Forelimb muscle (tissue), 1 donor: ENCODE data around the gene LCN1. TPM values are rescaled to one million over a fixed set of nuclear protein-coding genes. Genes with fewer than 3 reads are reported as not detected.
"Not testable (repeated sequence)": the region's sequence is repeated elsewhere in the genome, so short reads cannot be mapped to it uniquely, and the experiment has no call there.

ENCODE experiments used
- DNase-seq: peaks from one replicate; pipeline ENCODE4 v3.0.0-alpha.2; 2013; ENCODE audit warnings: low read depth
- polyA plus RNA-seq: library from polyadenylated mRNA; unstranded; fragments of 120-200 nt; gene quantifications from one replicate; pipeline ENCODE4 v1.2.1, GENCODE V29; 2013; ENCODE audit not compliant: insufficient read length

LCN1 gene
- polyA plus RNA-seq, 1 donor = not detected

- DNase-seq = no peak
Observed at GRCh38 chr9:135504262-135505243, 16.7 kb upstream of the LCN1 start.

DNA sequence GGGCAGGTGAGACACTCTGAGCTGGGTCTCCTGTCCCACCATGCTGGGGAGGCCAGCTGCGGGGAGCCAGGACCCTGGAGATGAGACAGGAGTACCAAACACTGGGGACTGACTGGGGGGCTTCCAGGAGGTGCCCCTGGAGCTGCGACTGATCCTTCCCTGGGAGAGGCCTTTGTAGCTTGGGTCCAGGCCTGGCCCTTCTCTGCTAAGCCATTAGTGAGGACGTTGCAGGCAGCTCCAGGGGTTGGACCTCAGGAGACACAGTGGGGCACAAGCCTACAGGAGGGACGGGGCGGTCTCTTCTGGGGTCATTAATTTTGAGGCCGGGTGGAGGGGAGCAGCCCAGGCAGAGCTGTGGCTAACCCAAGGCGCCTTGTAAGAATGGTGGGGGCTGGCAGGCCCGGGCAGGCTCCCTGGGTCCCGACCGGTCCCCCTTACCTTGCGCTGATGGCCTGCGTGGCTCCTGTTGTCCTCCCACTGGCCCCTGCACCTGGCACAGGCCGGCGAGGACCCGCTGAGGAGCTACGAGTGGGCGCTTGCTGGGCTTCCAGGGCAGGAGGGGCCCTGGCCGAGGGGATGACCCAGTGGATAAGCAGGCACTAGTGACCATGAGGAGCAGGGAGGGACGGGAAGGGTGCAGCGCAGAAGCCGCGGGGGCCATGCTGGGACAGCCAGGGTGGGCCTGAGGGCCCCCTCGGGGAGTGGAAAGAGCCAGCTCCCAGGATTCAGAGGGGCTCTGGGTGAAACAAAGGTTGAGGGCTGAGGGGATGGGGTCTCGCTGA lies 15.6 kb upstream of the LCN1 start:
- no peak for DNase-seq

GRCh38 chr9:135506327-135507103 lies 14.7 kb upstream of the LCN1 start:
- no peak for DNase-seq

GRCh38 chr9:135507104-135508035 lies 13.9 kb upstream of the LCN1 start:
- no peak for DNase-seq

- DNase-seq = no peak
Observed at GRCh38 chr9:135508211-135508820, 12.9 kb upstream of the LCN1 start.

GRCh38 chr9:135509458-135509857 lies 11.8 kb upstream of the LCN1 start:
- DNase-seq = no peak

- no peak for DNase-seq
Observed at GRCh38 chr9:135512241-135512603, 9.0 kb upstream of the LCN1 start.

GRCh38 chr9:135512904-135513303 lies 8.3 kb upstream of the LCN1 start:
- DNase-seq = no peak

GRCh38 chr9:135513351-135513846 lies 7.8 kb upstream of the LCN1 start:
- no peak for DNase-seq

DNA sequence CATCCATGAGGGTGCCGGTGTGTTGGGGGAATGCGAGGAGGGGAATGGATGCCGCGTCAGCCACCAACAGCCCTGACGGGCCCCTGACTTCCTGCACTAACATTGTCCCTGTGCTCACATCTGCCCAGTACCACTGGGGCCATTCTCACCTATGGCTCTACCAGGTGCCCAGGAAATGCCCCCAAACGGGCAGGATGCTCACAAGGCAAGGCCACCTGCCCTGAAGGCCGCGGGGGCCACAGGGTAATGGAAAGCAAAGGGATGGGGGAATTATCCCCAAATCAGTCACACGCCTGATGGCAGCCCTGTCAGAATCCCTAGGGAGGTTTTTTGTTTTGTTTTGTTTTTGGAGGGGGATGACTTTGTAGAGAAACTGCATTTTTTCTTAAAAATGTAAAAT lies 7.3 kb upstream of the LCN1 start:
- DNase-seq = not testable (repeated sequence)

DNA sequence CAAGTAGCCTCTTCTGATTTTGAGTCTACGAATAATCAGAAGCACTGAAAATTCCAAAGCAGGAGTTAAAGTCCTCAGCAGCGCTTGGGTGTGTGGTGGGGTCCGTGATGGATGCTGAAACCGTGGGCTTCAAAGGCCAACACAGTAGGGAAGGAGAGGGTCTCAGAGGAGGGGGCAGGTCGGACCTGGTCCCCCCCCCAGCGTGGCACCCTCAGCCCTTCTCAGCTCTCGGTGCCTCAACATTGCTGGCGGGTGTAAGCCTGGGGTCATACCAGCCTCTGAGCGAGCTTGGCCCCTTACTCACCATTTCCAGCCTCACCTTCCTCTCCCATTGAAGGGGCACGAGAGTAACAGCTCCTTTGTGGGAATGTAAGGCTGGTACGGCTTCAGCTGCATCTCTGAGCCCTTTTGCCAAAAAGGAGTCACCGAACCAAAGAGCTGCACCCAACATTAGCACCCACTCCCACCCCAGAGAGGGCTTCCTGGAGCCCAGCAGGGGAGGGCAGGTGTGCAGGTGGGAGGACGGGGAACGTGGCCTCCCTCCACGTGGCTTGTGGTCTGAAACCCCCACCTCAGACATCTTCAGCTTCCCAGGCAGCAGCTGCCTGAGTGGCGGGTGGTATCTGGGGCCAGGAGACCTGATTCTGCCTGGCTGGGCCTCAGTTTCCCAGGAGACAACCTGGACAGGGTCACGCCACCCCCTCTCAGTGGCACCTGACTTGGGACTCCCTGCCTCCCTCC lies 6.7 kb upstream of the LCN1 start:
- no peak for DNase-seq

- DNase-seq = no peak
Observed at GRCh38 chr9:135515083-135515951, 5.9 kb upstream of the LCN1 start.

- DNase-seq = no peak
Observed at GRCh38 chr9:135516132-135516860, 4.9 kb upstream of the LCN1 start.

GRCh38 chr9:135517407-135517822 lies 3.8 kb upstream of the LCN1 start:
- DNase-seq = no peak

- no peak for DNase-seq
Observed at GRCh38 chr9:135519179-135519971, 1.9 kb upstream of the LCN1 start.

DNA sequence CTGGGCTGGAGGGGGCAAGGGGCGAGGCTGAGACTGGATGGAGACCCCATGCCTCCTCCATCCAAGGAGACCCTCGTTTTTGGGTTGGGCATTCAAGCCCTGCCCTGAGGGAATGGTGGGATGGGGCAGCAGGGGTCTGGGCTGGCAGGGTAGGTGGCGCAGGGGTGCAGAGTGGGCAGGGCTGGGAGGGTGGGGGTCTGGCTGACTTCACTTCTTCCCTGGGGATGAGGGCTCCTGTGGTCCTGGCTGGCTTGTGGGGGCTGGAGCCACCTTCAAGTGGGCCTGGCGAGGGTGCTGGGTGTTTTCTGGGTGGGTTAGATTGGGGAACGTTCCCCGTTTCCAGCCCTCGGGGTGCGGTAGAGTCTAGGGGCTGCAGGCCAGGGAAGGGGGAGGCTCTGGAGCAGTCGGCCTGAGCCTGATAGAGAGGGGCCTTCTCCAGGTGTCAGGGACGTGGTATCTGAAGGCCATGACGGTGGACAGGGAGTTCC lies 412 bp downstream of the LCN1 start:
- no peak for DNase-seq
